Esophagus mucosa (tissue), 1 donor: ENCODE data around the gene CLSTN3. TPM values are rescaled to one million over a fixed set of nuclear protein-coding genes. Genes with fewer than 3 reads are reported as not detected.

Experiments used
- ATAC-seq: fragments of 200-7000 bp; cut with Tn5 transposase; one replicate; pipeline ENCODE4 v1.9.1; 2020
- total RNA-seq: library from RNA; stranded (reverse); gene quantifications from one replicate; pipeline ENCODE4 v1.2.4, GENCODE V29; 2023
- donor health status: DM: yes; HTN: yes; CAD: no.

The CLSTN3 gene
- total RNA-seq, 1 donor from 2014 or later = 12.8 TPM

- no peak for ATAC-seq
Measured at GRCh38 chr12:7128681-7129286, 1.4 kb upstream of the CLSTN3 start, which contains the start of gene RBP5. RBP5 (minus strand) TSS chr12:7128889; CDS start chr12:7128775, 114 bp downstream.

DNA sequence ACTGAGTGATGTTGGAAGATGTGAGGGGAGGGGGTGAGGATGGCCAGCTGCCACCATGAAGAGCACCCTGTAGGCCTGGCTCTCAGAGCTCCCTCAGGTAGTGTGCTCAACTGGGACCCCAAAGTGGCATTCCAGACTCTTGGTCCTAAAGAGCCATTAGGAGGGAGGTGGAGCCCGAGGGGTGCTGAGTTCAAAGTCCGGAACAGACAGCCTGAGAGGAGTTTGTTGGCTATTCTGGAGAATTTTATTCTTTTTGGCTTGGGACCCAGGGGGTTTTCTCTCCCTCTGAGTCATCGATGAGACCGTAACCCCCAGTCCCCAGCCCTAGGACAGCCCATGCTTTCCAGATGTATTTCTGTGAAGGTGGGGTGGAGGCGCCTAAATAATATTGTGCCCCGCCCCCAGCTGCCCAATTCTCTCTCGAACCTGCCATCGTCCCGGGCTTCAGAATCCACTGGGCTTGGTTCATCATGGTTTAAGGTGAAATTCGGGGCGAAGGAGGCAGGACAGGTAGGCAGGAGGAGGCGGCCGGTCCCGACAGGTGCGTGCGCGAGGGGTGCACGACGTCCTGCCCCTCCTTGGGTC is 792 bp upstream of the CLSTN3 start:
- no peak for ATAC-seq

GRCh38 chr12:7130701-7131501 is 730 bp downstream of the CLSTN3 start:
- ATAC-seq = peak; percentile 30

DNA sequence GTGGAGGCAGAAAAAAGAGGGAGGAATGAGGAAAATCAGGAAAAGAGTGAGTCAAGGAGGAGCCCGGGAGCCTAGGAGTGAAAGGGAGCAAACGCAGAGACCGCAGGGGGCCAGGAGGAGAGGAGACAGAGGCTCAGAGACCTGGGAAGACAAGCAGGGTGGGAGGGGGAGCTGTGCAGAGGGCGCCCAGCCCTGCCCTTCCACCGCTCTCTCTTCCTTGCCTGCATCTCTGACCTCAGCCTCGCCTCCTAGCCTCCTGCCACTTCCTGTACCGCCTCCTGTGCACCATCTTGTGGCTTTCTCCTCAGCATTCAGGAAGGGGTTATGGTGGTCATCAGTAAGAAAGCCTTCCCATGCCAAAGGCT is 1.3 kb downstream of the CLSTN3 start:
- no peak for ATAC-seq

GRCh38 chr12:7134396-7135166 is 4.4 kb downstream of the CLSTN3 start:
- no peak for ATAC-seq

- ATAC-seq = no peak
Measured at GRCh38 chr12:7136071-7136470, 5.9 kb downstream of the CLSTN3 start.

DNA sequence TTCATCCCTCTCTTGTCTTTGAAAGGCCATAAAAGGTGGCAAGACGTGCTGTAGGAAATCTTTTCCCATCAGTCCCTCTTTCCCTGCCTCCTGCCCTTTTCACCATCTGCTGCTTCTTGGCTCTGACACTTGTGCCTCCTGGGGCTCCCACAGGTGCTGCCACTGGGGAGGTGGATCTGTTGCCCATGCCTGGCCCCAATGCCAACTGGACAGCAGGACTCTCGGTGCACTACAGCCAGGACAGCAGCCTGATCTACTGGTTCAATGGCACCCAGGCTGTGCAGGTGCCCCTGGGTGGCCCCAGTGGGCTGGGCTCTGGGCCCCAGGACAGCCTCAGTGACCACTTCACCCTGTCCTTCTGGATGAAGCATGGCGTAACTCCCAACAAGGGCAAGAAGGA is 6.5 kb downstream of the CLSTN3 start:
- ATAC-seq = no peak

GRCh38 chr12:7137908-7138307 is 7.7 kb downstream of the CLSTN3 start:
- no peak for ATAC-seq

GRCh38 chr12:7139200-7139599 is 9.0 kb downstream of the CLSTN3 start:
- ATAC-seq = no peak

DNA sequence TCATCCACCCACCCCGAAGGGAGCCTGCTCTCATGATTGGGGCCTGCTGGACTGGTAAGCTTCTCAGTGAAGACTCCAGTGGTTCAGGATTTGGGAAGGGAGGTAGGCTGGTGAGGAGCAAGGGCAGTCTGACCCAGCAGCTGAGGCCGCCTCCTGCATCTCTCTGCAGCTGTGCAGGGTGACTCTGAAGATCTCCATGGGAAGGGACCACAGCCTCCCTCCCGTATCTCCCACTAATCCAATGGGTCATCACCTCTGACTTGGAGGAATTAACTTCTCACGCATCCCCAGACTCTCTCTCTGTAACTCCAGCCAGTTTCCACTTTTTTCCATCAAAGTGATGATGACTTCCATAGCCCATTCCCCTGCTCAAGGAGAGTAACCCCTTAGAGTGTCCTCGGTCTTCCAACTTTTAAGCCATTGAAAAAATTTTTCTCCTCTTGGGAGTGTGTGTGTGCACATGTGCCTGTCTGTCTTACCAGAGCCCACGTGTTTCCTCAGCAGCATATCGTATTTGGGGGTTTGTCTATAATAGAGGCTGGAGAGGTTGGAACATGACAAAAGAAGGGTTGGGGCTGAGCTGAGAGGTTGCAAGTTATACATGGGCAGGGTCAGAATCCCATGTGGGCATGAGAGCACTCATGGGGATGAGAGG is 11.3 kb downstream of the CLSTN3 start:
- no peak for ATAC-seq

- ATAC-seq = peak; percentile 57
Measured at GRCh38 chr12:7142056-7142644, 12.0 kb downstream of the CLSTN3 start.

GRCh38 chr12:7142809-7143465 is 12.8 kb downstream of the CLSTN3 start:
- no peak for ATAC-seq

- no peak for ATAC-seq
Measured at GRCh38 chr12:7143564-7143963, 13.4 kb downstream of the CLSTN3 start.

DNA sequence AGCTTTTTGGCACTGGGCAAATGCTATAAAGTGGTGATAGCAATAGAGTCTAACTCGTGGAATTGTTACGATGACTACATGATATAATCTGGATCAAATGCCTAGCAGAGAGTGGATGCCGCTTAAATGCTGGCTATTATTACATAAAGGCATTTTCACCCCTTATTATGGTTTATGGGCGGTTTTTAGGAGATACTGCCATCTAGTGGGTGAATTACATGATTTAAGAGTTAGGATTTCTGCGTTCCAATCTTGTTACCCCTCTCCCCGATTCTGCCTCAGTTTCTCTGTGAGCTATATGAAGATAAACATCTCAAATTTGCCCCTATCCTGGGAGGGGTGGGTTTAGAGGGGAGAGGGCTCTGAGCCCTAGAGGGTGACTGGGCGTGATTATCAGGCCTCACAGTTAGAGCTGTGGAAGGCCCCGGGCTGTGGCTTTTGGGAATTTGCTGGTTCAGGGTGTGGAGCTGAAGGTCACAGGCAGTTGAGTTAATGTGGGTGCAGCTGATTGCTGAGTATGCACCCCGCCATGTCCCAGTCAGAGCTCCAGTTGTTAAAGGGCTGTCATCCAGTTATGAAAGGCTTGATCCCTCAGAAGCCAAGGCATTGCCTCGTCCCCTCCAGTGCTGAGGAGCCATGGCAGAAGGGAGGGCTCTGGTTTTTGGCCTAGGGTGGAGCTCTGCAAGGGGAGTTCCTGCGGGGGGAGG is 14.4 kb downstream of the CLSTN3 start:
- ATAC-seq = peak; percentile 32

DNA sequence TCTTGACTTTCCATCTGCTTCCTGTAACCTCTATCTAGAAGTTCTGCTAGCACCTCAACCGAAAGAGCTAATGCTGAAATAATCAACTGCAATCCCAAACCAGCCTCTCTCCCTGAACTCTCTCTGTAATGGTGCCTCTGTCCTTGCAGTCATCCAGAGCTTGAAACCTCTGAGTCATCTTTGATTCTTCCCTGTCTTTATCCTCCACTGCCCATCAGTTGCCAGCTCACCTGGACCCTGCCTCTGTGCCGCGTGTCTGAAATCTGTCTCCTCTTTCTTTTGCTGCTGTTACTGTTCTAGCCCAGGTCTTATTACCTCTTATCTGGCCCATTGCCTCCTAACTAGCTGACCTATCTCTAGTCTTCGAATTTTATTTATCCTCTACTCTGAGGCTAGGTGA is 15.5 kb downstream of the CLSTN3 start:
- ATAC-seq = no peak

- no peak for ATAC-seq
Measured at GRCh38 chr12:7146228-7146627, 16.1 kb downstream of the CLSTN3 start.

DNA sequence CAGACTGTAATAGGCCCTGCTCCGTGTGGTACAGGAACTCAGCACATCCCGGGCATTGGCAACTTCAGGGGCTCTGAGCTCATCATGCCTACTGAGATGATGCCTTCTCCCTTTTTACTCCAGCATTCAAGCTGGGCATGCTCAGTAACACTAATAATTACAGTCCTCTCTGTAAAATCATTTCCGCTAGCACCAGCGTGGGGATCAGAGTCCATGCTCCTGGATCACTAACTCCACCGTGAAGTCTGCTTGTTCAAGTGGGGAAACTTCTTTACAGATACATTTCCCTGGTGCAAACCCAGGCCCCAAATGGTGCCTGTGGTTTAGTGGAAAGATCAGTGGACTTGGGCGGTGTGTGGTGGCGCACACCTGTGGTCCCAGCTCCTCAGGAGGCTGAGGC is 16.7 kb downstream of the CLSTN3 start:
- no peak for ATAC-seq

GRCh38 chr12:7150356-7150755 is 20.2 kb downstream of the CLSTN3 start:
- no peak for ATAC-seq

GRCh38 chr12:7150841-7151240 is 20.7 kb downstream of the CLSTN3 start:
- no peak for ATAC-seq

GRCh38 chr12:7151532-7151931 is 21.4 kb downstream of the CLSTN3 start:
- ATAC-seq = no peak

GRCh38 chr12:7152818-7153217 is 22.6 kb downstream of the CLSTN3 start:
- no peak for ATAC-seq
